ENCODE data around the gene ERC2. TPM values are rescaled to one million over a fixed set of nuclear protein-coding genes. Genes with fewer than 3 reads are reported as not detected.

Gene ERC2
- total and polyA plus RNA-seq, 2 donors (not counting 3 experiments of a cell fraction or from before 2014, with no cell fraction given) = 5.6 to 15.5 TPM

- Histone ChIP-seq H3K27me3 (ENCODE audit: control insufficient read depth in 2 of 2, insufficient read depth in 2 of 2, low read length in 2 of 2) (peaks cover 0 to 4% of the 10 kb centered on the region in 2 experiments), H4K20me1 (replicated peaks; ENCODE audit: control insufficient read depth, extremely low read depth, insufficient read depth, low read length) (no peaks in the 10 kb centered on the region), H3K9me1 (replicated peaks; ENCODE audit: control insufficient read depth, extremely low read depth, insufficient read depth, low read length) (no peaks in the 10 kb centered on the region), H3K4me1 (ENCODE audit: control insufficient read depth, extremely low read depth, insufficient read depth, low read length) (no peaks in the 10 kb centered on the region), H2AFZ (ENCODE audit: low read depth, low read length) (no peak overlapping the region), H3K9me3 (replicated peaks; ENCODE audit: control insufficient read depth, insufficient read depth, low read length) (no peaks in the 10 kb centered on the region), H3K9ac (replicated peaks; ENCODE audit: extremely low read depth, insufficient read depth, low read length) (no peak overlapping the region), H3K4me2 (ENCODE audit: insufficient read depth, low read length) (no peak overlapping the region), H3K79me2 (ENCODE audit: control insufficient read depth, insufficient read depth, low read length) (no peaks in the 10 kb centered on the region), H3K4me3 (replicated peaks in 1 of 3; ENCODE audit: insufficient read depth in 1 of 3, low read depth in 1 of 3, low read length in 3 of 3) (no peak overlapping the region), H3K36me3 (ENCODE audit: control insufficient read depth in 2 of 2, extremely low read depth in 1 of 2, insufficient read depth in 2 of 2, low read length in 2 of 2) (no peaks in the 10 kb centered on the region), H3K27ac (ENCODE audit: insufficient read depth, low read depth, low read length) (no peak overlapping the region)
- POLR2A ChIA-PET = no interaction called here
- TF ChIP-seq JUN (IDR thresholded peaks at IDR 0.05; ENCODE audit: borderline replicate concordance, insufficient read depth, insufficient read length, low read depth) (no peak), POLR2A (IDR thresholded peaks at IDR 0.05; ENCODE audit: low read depth, low read length) (no peak), CTCF (IDR thresholded peaks at IDR 0.05; ENCODE audit: extremely low read depth in 1 of 2, insufficient read depth in 1 of 2, low read depth in 1 of 2, low read length in 2 of 2) (no peak), EZH2 (IDR thresholded peaks at IDR 0.05; ENCODE audit: borderline replicate concordance, low read depth, low read length, severe bottlenecking) (no peak), FOS (IDR thresholded peaks at IDR 0.05; ENCODE audit: borderline replicate concordance, insufficient read depth, low read length) (no peak), POLR2AphosphoS5 (IDR thresholded peaks at IDR 0.05; ENCODE audit: insufficient read depth, low read depth, low read length) (no peak), MAX (IDR thresholded peaks at IDR 0.05; ENCODE audit: insufficient read depth, insufficient read length) (no peak)
- no TSS peak for BruUV-seq (replicated peaks)
- intact Hi-C loops (cut with micrococcal nuclease) = no loop called here
- FAIRE-seq (no peak), DNase-seq (ENCODE audit: low read depth, low spot score) (no peak)
- dilution Hi-C loops (cut with MboI; ENCODE audit: extremely low pct_ligation_motif_present, low sequenced_read_pairs) = no loop called here
- CTCF ChIA-PET = interaction anchor here (1.4 to 4.0 kb wide), 2 partner anchors 10 to 15 kb away, joined by 6 to 22 read pairs; no protein-coding TSS in a partner anchor
These were observed 16.3 kb upstream of the ERC2 start for GRCh38 chr3:56484525-56485032.
